ENCODE data around the gene DAB1.

DNA sequence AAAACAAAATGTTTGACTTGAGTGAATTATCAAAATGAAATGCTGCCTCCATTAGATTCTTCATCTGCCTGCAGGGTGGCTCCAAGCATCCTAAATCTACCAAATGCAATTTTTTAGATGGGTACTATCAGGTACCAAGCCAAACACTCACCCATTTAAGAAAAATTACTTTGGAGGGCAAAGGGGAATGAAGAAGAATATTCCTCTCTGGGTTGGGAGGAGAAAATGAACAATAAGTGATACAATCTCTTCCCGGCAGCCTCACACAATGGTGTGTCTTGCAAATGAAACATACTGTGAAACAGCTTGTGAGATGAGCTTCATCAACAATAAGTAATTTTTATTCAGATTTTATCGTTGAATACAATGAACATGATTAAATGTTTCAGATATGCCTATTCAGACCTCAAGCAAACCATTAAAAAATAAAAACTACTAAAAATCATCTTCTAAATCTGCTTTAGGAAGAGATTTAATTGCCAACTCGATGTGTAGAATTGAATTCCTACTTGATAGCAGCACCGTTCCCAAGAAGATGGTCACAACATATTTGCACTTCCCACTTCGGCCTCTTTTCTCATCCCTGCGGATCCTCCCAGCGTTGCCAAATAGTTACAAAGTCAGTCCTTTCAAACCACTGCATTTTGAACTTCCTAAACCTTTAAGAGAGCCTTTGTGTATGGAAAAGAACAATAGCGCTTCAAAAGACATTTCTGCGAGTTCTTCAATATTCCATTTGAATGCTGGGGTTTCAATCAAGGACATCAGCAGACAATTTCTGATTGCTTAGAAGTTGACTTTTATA, 2.7 kb downstream of the DAB1 start:
- TF ChIP-seq POLR2A (IDR thresholded peaks at IDR 0.05), result no peak
- TF ChIP-seq, protein P1, sequence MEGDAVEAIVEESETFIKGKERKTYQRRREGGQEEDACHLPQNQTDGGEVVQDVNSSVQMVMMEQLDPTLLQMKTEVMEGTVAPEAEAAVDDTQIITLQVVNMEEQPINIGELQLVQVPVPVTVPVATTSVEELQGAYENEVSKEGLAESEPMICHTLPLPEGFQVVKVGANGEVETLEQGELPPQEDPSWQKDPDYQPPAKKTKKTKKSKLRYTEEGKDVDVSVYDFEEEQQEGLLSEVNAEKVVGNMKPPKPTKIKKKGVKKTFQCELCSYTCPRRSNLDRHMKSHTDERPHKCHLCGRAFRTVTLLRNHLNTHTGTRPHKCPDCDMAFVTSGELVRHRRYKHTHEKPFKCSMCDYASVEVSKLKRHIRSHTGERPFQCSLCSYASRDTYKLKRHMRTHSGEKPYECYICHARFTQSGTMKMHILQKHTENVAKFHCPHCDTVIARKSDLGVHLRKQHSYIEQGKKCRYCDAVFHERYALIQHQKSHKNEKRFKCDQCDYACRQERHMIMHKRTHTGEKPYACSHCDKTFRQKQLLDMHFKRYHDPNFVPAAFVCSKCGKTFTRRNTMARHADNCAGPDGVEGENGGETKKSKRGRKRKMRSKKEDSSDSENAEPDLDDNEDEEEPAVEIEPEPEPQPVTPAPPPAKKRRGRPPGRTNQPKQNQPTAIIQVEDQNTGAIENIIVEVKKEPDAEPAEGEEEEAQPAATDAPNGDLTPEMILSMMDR (IDR thresholded peaks at IDR 0.05), result no peak
- TF ChIP-seq EP300 (IDR thresholded peaks at IDR 0.05), result no peak

Measured in sigmoid colon (tissue), 4 donors.